ENCODE measurements around the gene KLK3. TPM values are rescaled to one million over a fixed set of nuclear protein-coding genes. Genes with fewer than 3 reads are reported as not detected.

Gene KLK3
- total and polyA plus RNA-seq, 2 of the 8 experiments (the other 6 are each of a cell fraction or from before 2014, with no cell fraction given) = 0.08 TPM; not detected in 1

GRCh38 chr19:50826492-50827240 lies 28.0 kb upstream of the KLK3 start (continued):
- TF ChIP-seq SUZ12 (IDR thresholded peaks at IDR 0.05; ENCODE audit: low read length) = no peak

Data from H1 (cell line).